Fibroblast of skin of right biceps (primary cell): ENCODE results near the gene PREP.
"Not testable (repeated sequence)": the region's sequence is repeated elsewhere in the genome, so short reads cannot be mapped to it uniquely, and the experiment has no call there.

ENCODE experiments used
- DNase-seq: peaks from one replicate; pipeline ENCODE4 v3.0.0-alpha.2; 2013

The PREP gene

DNA sequence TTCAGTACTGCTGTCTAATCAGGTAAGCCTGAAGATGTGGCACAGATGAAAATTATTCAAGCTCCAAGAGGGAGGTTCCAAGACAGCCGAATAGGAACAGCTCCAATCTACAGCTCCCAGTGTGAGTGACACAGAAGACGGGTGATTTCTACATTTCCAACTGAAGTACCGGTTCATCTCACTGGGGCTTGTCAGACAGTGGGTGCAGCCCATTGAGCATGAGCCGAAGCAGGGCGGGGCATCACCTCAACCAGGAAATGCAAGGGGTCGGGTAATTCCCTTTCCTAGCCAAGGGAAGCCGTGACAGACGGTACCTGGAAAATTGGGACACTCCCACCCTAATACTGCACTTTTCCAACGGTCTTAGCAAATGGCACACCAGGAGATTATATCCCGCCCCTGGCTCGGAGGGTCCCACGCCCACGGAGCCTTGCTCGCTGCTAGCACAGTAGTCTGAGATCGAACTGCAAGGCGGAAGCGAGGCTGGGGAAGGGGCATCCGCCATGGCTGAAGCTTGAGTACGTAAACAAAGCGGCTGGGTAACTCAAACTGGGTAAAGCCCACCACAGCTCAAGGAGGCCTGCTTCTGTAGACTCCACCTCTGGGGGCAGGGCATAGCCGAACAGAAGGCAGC, 64.4 kb downstream of the PREP start:
- not testable (repeated sequence) for DNase-seq

DNA sequence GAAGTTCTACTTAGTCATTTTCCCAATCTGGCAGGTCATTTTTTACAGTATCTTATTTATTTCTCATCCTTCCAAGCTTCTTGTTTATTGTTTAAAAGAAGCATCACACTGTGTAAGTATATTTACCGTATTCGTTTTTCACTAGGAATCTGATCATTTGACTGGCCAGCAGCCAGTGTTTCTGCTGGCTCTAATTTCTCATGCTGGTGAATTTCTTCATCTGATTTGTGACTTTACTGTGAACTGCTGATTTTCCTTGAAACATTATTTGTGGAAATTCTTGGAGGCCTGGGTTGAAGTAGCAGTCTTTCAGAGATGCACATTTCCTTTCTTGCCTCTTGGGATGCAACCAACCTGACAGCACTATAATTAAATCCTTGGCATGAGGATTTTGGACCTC, 65.9 kb downstream of the PREP start:
- DNase-seq, result no peak

DNA sequence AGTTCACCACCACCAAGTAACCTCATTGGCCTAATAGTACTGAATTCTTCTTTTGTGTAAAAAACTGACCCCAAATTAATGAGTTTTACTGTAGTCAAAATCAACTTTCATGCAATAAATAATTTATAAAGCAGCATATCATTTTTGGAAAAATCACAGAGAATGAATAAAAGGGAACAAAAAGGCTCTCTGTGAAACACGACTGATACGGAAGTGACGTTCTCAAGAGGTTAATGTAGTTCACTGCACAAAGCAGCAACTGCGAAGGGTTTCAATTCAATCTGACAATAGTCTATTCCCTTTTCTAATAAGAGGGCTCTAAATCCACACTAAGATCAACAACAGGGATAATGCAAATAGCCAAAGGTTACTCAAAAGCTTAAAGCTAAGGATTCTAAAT, 70.3 kb downstream of the PREP start:
- no peak for DNase-seq

DNA sequence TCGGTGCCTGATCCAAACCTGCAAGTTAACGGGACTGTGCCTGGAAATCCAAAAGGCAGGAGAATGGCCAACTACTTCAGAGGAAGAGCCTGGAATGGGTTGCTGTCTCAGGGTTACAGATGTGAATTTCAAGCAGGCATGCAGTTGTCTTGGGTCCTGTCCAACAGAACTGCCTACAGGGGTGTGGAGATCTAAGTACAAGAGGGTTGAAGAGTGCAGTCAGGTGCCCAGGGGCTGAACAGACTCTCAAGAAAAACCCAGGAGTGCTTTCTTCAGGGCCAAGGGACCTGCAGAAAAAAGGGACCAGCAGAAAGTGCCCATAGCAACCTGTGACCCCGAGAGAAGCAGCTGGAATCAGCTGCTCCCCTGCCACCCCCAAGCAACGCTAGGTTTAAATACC, 71.0 kb downstream of the PREP start:
- no peak for DNase-seq

DNA sequence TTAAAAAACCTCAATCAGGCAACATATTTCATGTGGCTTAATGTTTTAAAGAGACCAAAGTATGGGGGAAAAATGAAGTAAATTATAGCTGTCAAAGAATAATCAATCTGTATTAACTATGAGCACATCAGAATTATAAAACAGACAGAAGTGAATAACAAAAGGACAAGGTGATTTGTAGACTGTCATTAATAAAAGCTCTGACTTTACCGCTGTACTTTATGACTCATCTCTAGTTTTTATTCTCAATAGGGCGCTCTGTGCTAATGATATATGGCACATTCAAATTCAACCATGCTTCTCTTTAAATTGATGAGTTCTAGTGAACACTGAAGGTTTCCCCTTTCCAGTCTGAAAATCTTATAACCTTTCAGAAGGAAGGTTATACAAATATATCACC, 72.0 kb downstream of the PREP start:
- DNase-seq, result no peak

DNA sequence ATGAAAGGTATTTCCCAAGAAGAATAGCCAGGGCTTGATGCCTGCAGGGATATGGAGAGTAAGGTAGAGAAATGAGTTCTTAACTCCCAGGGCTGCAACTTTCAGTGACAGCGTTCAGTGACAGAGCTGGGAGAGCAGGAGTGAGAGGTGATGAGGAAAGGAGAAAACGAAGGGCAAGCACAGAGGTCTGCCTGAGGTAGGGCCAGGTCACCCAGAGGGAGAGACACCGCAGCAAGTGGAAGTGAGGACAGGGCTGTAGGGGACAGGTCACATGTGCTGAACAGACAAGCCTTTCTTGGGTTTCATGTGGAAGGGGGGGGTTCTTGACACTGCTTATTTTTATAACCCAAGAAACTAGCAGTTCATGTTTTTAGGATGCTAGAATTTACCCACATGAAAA, 72.5 kb downstream of the PREP start:
- no peak for DNase-seq

DNA sequence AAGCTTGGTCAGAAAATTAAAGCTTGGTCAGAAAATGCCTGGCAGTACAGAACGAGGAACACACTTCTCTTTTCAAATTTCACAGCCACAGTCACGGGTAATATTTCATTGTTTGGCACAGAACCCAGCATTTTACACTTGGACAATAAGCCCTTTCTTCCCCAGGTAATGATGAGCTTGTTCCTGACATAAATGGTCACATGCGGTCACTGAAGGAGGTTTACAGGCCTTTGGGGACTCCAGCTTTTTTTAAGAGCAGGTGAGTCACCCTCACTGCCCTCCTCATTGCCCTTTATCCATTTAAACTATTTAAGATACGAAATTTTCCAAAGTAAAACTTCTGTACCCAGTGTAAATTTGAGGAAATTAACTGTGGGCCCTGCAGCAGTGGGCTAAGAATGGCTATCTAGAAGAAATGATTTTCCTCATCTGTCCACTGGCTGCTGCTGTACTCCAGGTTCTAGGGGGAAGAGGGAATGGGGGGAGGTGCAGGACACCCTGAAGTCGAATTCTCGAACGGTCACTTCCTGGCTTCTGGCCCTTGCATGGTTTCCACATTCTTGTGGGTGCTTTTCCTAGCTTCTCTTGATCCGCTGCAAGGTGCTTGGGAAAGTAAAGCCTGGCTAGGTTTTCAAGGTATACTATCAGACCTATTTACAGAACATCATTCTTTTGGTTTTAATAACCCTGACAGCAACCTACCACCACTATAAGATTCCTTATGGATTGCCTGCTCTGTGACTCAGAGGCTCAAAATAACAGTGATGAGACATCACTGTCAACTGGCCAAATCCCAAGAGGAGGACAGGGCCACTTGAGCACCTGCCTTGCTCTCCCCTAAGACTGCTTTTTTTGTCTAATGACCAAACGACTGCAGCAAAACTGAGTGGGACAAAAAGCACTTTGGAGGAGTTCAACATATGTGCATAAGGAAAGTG, 75.8 kb downstream of the PREP start:
- DNase-seq, result peak; percentile 78

DNA sequence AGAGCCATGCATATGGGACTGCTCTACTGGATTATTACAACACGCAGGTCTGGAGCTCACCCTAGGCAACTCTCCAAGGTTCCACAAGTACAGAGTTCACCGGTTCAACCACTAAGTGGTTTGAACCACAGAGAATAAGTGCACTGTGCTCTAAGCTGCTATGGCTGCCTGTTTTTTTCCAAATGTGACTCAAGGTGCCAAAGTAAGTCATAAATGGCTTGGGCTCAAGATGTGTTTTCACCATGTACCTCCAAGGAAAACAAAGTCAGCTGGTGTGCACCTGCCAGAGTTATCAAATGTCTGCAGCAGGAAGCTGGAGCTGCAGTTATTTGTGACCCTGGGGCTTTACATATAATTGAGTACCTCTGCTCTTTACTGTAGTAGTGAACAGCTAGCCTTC, 76.7 kb downstream of the PREP start:
- no peak for DNase-seq

DNA sequence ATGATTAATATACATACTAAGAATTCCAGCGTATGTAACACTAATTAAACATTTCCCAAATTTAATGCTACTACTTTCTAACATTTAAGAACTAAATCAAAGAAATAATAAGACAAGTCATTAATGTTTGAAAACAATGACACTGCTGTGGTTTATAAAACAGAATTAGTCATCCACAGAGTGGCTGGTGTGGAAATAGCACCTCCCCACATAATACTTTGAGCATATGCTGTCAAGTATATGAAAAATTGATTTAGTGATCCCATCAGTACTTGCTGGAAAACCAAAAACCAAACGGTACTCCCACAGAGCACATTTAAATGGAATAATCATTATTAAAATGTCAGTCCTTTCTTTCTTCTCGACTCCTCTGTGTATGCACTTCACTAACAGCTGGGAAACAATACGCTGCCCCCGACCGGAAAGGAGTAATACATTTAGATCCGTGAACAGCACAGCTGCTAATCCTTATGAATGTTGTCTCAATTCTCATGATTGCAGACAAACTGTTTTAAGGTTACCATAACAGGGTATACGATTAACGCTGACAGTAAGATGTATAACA, 78.4 kb downstream of the PREP start:
- peak; percentile 59 for DNase-seq

DNA sequence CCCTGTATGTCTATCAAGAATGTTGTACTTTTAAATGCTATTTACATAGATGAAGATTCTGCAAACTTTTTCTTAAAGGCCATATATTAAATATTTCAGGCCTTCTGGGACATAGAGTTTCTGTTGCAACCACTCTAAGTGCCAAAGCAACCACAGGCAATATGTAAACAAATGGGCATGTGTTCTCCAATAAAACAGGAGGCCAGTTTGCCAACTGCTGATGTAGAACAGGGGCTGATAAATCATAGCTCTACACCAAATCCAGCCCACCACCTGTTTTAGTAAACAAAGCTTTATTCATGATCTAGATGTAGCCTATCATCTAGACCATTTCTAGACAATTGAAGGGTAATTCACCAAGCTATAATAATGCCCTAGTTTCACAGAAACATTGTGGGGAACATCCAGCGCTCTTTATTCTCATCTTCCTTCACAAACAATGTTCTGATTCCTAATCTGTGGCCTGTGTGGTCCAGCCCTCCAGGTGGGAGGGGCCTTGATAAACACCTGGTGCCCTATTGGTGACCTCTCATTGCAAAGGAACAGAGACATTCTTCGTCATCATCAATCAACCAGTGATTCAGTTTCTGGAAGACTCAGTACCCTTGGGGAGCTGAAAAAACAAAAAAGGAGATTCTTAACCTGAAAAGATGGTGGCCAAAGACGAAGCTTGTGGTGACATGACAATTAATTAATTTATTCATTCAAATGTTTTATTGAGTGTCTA, 80.2 kb downstream of the PREP start:
- no peak for DNase-seq

DNA sequence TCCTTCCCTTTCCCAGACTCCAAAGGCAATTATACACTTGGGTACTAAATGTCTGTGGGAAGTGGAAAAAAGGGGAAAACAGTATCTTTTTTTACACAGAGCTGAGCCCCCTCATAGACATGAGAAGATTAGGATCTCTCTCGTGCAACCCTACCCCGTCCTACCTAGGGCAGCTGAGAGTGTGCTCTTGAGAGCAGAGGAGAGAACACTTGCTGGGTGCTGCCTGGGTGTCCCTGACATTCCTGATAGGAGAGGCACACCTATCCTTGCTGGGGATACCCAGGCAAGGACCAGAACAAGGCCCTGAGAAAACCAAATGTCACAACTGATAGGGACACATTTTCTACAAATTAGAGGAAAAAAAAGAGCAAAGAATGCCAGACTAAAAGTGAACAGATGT, 81.2 kb downstream of the PREP start:
- no peak for DNase-seq

DNA sequence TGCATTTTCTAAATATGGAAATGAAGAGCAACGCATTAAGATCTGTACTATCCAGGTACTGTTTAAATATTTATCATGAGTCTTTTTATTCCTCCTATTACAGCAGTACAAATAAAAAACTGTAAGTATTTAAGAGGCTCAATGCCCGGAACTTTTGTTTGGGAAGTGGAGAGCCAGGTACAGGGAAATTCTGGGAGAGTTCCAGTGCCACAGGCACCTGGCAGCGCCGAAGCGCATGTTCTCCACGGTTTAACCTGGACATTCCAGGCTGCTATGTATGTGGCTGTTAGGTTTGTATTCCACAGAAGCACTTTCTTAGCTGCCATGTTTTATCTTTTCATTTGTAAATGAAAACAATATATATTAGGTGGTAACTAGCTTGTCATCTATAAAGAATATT, 81.7 kb downstream of the PREP start:
- no peak for DNase-seq

DNA sequence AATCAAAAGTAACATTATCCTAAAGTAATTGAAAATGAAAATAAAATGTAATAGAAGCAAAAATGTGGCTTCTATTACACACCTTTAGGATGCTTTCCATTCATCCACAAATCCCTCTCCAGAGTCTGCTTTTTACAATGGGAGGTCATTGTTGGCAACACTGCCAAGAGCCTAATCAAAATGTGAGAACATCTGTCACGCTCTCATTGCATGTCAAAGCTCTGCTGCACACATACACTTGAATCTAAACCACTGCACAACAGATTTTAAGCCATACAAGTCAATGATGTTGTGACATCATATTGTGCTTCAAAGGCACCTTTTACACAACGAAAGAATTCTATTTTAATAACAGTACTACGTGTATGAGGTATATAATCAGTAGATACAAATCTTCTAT, 82.1 kb downstream of the PREP start:
- no peak for DNase-seq

DNA sequence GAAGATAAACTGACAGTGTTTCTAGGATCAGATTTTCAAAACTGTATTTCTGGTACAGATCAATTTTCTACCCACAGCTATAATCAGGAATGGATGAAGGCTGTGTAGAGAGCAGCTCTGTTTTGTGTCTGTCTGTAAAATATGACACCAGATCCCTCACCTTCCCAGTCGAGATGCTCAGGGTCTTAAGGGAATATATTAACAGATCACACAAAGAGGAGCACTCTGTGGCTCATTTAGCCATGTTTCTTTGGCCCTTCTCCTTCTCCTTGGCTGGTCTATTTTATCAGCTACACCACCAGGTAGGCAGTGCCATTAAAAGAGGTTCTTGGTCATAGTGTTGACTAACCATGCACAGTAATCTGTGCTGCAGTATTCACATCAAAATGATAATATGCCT, 82.6 kb downstream of the PREP start:
- no peak for DNase-seq

DNA sequence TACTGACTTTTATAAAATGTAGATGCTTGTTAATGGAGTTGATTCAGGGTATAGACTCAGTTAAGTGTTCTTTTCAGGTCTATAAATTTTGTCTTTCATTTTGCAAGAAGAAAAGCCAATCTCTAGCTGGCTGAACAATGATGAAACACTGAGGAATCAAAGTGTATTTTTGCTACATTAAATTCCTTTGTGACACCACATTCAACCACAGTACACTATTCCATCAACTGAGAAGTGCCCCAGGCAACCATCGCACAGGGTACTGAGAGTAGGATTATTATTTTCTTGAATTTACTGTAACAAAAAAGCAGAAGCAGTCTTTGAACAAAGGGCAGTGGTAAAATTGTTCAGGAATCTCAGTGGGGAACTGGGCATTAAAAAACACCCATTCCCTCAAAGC, 83.6 kb downstream of the PREP start:
- peak; percentile 58 for DNase-seq

DNA sequence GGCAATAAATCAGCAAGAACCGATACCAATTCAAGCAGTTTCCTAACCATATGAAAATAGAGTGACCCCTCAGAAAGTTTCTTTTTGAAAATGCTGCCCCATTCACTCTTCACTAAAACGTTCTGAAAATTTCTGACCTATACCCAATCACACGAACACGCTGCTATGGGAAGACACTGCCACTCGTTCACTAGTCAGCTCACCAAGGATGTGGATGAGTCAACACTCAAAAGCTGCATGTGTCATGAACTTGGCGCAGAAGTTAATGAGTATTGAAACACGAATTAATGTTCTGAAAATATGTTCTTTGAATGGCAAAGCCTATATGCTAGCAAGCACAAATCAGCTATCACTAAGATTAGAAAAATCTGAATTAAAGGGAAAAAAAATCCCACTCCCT, 84.2 kb downstream of the PREP start:
- DNase-seq, result peak; percentile 86

DNA sequence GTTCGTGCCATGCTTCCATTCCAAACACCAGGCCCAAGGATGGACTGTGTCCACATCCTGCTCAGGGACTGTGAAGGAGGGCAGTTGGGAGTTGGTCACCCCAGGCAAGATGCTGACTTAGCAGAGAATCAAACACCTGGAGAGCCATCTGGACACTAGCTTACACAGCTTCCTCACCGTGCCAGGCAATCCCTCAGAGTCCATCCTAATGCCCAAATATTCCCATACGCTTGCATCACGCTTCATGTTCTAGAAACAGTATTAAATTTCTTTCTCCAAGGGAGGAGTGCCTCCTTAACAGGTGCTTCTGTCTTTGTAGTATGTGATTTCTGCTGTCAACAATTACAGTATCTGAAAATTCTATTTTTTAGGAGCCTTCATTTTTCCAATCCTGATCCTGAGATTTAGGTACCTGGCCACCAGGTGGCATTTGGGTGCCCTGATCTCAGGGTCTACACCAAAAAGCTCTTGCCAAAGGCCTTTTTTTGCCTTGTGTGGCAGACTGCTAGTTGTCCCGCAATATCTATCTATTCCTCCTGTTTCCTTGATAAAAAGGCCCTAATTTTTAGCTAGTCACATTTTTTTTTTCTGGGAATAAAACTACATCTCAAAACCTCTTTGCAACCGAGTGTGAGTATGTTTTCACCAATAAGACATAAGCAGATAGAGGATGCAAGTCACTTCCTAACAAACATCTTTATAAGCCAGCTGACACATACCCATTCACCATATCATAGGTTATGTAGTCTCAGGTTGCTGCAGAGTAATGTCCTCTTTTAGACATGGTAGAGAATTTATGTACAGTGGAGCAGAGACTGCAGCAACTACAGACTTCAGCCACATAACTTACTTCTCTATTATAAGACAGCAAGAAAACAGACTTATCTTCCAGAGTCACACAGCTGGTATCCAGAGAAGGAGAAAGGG, 85.0 kb downstream of the PREP start:
- DNase-seq, result no peak

DNA sequence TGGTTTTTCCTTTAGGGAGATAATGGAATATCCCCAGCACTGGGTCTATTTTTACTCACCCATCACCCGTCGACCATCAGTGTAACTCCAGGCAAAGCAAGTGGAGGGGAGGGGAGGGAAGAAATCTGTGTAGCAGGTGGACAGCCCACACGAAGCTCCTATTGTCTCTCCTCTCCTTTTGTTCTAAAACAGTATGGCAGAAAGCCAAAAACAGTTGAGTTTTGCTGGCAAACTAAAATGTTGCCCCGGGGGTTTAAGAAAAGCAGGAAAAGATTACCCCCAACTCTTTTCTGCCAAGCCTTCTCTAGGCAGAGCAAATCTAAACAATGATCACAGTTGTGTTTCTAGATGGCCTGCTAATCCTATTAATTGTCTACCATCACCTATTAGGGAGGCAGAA, 89.7 kb downstream of the PREP start:
- DNase-seq, result no peak

DNA sequence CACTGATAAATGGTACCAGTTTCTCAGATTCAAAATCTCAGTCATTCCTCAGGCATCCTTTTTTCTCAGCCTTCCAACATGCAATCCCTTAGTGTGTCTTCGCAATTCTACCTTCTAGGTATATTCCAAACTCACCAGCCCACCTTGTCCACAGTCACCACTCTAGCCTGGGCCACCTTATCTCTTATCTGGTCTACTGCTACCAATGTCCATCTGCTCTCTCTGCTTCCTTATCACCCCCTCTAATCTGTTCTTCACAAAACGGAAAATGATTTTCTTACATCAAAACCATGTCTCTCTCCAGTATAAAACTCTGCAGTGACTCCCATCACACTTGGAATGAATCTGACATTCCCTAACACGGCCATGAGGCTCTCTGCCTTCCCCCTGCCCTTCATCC, 91.9 kb downstream of the PREP start:
- DNase-seq, result no peak

DNA sequence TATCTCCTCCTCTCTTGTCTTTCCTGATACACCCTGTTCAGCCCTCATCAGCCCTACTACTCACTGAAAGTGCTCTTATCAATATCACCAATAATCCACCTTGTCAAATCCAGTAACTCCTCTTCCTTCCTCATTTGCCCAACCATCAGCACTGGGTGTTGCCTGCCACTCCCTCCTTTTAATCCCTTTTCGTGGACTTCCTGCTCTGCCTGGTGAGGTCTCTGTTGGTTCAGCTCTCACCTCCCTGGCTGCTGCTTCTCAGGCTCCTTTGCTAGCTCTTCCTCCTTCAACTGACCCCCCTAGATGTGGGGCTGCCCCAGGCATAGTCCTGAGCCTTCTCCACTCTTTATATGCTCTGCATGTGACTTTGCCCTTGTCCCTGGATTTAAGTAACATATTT, 92.5 kb downstream of the PREP start:
- DNase-seq, result no peak

DNA sequence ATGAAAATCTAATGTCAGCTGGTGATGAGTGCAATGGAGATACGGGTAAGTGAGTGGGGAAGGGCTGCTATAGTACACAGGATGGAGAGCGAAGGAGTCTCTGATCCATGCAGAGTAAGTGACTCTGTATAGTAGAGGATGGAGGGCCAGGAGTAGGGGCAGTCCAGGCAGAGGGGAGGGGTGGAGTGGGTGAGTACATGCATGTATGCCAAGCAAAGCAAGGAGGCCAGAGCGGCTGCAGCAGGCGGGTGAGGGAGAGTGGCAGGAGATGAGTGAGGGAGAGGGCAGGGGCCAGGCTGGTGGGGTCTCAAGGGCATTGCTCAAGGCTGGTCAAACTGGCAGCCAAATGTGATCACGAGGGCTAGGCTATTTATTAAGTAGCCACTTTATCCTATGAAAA, 94.0 kb downstream of the PREP start:
- DNase-seq, result no peak

DNA sequence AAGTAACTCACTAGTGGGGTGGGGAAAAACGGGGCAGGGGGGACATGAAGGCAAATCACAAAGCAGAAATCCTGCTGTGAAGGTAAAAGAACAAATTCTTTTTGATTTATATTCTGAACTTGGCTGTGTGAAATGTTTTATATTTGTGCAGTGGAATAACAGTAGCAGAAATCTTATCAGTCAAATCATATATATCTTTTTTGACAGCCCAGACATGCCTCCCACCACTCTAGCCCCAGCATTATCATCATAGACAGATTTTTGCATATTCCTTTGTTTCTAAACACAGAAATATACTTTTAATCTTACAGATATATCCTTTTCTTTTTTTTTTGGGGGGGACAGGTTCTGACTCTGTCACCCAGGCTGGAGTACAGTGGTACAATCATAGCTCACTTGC, 97.4 kb downstream of the PREP start:
- no peak for DNase-seq
